Keratinocyte (primary cell): Measurements from ENCODE around the gene PPHLN1. TPM values are rescaled to one million over a fixed set of nuclear protein-coding genes. Genes with fewer than 3 reads are reported as not detected.
"Not testable (repeated sequence)": the region's sequence is repeated elsewhere in the genome, so short reads cannot be mapped to it uniquely, and the experiment has no call there.

Experiments used
- DNase-seq: peaks from one replicate; pipeline ENCODE4 v3.0.0-alpha.2; 2011; ENCODE audit warnings: low read depth, missing footprints, low spot score
- FAIRE-seq: peaks from 2 replicates; lab custom pipeline; 2011; peaks lifted over from hg19 to GRCh38; lab: Jason Lieb, UNC
- H2AFZ ChIP-seq: 2 replicates; pipeline ENCODE4 v1.6.0; 2012; ENCODE audit warnings: low read length, control low read depth, inconsistent platforms; ENCODE audit not compliant: control insufficient read depth
- H3K27ac ChIP-seq: 2 replicates; pipeline ENCODE4 v1.5.1; 2011; ENCODE audit warnings: low read length; ENCODE audit not compliant: control insufficient read depth, insufficient read depth
- H3K27me3 ChIP-seq: 3 replicates; pipeline ENCODE4 v1.6.0; 2011; ENCODE audit warnings: low read length; ENCODE audit not compliant: control insufficient read depth, insufficient read depth; ENCODE audit errors: extremely low read depth
- H3K36me3 ChIP-seq, 2 experiments: 2 replicates in 1 of 2; 3 replicates in 1 of 2; pipeline ENCODE4 v1.5.1; 2011; ENCODE audit warnings: low read length in 2 of 2, mild to moderate bottlenecking in 1 of 2; ENCODE audit not compliant: control insufficient read depth in 2 of 2, insufficient read depth in 2 of 2; ENCODE audit errors: extremely low read depth in 1 of 2
- H3K4me1 ChIP-seq: 3 replicates; pipeline ENCODE4 v1.5.1; 2011; ENCODE audit warnings: low read length; ENCODE audit not compliant: control insufficient read depth, insufficient read depth; ENCODE audit errors: extremely low read depth
- H3K4me2 ChIP-seq: 3 replicates; pipeline ENCODE4 v1.6.0; 2011; ENCODE audit warnings: low read depth, low read length; ENCODE audit not compliant: control insufficient read depth, insufficient read depth; ENCODE audit errors: extremely low read depth
- H3K4me3 ChIP-seq, 3 experiments: fragments of 200-600 bp in 1 of 3; sonication (generic) in 1 of 3; 2 replicates in 2 of 3; 3 replicates in 1 of 3; pipeline ENCODE4 v1.5.1; 2011 to 2016; ENCODE audit warnings: low read length in 3 of 3, mild to moderate bottlenecking in 3 of 3, control low read depth in 2 of 3, inconsistent platforms in 1 of 3, low read depth in 1 of 3, mixed read lengths in 1 of 3, mixed run types in 1 of 3, moderate library complexity in 1 of 3; ENCODE audit not compliant: control insufficient read depth in 2 of 3, insufficient read depth in 2 of 3; ENCODE audit errors: extremely low read depth in 1 of 3
- H3K79me2 ChIP-seq: 2 replicates; pipeline ENCODE4 v1.6.0; 2012; ENCODE audit warnings: low read length; ENCODE audit not compliant: control insufficient read depth, insufficient read depth
- H3K9ac ChIP-seq: 3 replicates; pipeline ENCODE4 v1.6.0; 2011; ENCODE audit warnings: low read length; ENCODE audit not compliant: control insufficient read depth, insufficient read depth; ENCODE audit errors: extremely low read depth
- H3K9me1 ChIP-seq: 3 replicates; pipeline ENCODE4 v1.6.0; 2011; ENCODE audit warnings: low read length; ENCODE audit not compliant: control insufficient read depth, insufficient read depth; ENCODE audit errors: extremely low read depth
- H3K9me3 ChIP-seq: 2 replicates; pipeline ENCODE4 v1.5.1; 2012; ENCODE audit warnings: low read depth, low read length; ENCODE audit not compliant: control insufficient read depth
- H4K20me1 ChIP-seq: 3 replicates; pipeline ENCODE4 v1.6.0; 2011; ENCODE audit warnings: low read length; ENCODE audit not compliant: control insufficient read depth, insufficient read depth; ENCODE audit errors: extremely low read depth
- EZH2 ChIP-seq: IDR thresholded peaks from one replicate; pipeline ENCODE4 v1.6.1; 2012; ENCODE audit warnings: inconsistent platforms, mild to moderate bottlenecking, low read length, moderate library complexity
- dilution Hi-C: fragments of 300-500 bp; cut with MboI; formaldehyde crosslinking; loops from one replicate; pipeline ENCODE4 v1.7.0; 2020; ENCODE audit warnings: low sequenced_read_pairs; ENCODE audit not compliant: extremely low pct_ligation_motif_present
- polyA plus RNA-seq, 5 experiments: library from polyadenylated mRNA; depleted of rRNA in 3 of 5; stranded (reverse) in 3 of 5; stranded (forward) in 1 of 5; unstranded in 1 of 5; fragments of >200 nt; gene quantifications; 1 replicate in 1 of 5; 2 replicates in 3 of 5; 3 replicates in 1 of 5; pipeline versions ENCODE4 v1.2.1 to v1.2.3, GENCODE V29; 2011 to 2012; ENCODE audit warnings: missing spikeins in 2 of 5, low read depth in 1 of 5, low replicate concordance in 1 of 5
- TF ChIP-seq, protein P1 (sequence below), 3 experiments: IDR thresholded peaks in 1 of 3; conservative IDR thresholded peaks in 1 of 3; optimal IDR thresholded peaks in 1 of 3; 2 replicates in 2 of 3; 3 replicates in 1 of 3; pipeline versions ENCODE3 to v1.5.1; 2011; ENCODE audit warnings: low read length in 3 of 3, mild to moderate bottlenecking in 3 of 3, moderate library complexity in 2 of 3, control low read depth in 1 of 3, inconsistent platforms in 1 of 3; ENCODE audit not compliant: insufficient read depth in 2 of 3; ENCODE audit errors: extremely low read depth in 1 of 3

The PPHLN1 gene
- polyA plus RNA-seq, 1 donor (not counting 4 experiments of a cell fraction or from before 2014, with no cell fraction given): 95.5 TPM

DNA sequence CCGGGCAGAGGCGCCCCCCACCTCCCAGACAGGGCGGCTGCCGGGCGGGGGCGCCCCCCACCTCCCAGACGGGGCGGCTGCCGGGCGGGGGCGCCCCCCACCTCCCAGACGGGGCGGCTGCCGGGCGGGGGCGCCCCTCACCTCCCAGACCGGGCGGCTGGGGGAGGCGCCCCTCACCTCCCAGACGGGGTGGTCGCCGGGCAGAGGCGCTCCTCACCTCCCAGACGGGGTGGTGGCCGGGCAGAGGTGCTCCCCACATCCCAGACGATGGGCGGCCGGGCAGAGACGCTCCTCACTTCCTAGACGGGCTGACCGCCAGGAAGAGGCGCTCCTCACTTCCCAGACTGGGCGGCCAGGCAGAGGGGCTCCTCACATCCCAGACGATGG, 24.0 kb downstream of the PPHLN1 start:
- H3K9ac ChIP-seq, dilution Hi-C loops, H3K27ac ChIP-seq, H3K4me3 ChIP-seq, H3K4me2 ChIP-seq, H3K36me3 ChIP-seq, H4K20me1 ChIP-seq, H3K4me1 ChIP-seq, FAIRE-seq, H3K9me3 ChIP-seq, H3K9me1 ChIP-seq, DNase-seq, H2AFZ ChIP-seq, H3K27me3 ChIP-seq: not testable (repeated sequence)
- peaks cover 44% of the 10 kb centered on the region for H3K79me2 ChIP-seq

DNA sequence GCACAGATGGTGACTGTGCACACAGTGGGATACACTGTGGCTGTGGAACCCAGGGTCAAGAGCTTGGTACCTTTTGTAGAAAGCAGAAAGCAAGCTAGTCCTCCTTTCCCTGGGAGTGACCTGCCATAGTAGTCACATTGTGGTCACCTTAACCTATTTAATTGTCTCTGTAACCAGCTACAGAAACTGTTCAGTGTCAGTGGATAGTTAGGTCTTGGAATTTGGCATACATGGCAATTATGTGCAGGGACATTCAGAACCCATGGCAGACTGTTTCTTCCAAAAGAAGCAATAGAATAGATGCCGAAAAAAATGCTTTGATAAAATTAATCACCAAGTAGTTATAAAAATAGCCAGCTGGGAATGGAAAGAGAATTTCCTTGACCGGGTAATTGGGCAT, 30.4 kb downstream of the PPHLN1 start:
- peaks cover 16% of the 10 kb centered on the region for H3K79me2 ChIP-seq
- H3K9me3 ChIP-seq: no peaks in the 10 kb centered on the region
- TF ChIP-seq, protein P1, sequence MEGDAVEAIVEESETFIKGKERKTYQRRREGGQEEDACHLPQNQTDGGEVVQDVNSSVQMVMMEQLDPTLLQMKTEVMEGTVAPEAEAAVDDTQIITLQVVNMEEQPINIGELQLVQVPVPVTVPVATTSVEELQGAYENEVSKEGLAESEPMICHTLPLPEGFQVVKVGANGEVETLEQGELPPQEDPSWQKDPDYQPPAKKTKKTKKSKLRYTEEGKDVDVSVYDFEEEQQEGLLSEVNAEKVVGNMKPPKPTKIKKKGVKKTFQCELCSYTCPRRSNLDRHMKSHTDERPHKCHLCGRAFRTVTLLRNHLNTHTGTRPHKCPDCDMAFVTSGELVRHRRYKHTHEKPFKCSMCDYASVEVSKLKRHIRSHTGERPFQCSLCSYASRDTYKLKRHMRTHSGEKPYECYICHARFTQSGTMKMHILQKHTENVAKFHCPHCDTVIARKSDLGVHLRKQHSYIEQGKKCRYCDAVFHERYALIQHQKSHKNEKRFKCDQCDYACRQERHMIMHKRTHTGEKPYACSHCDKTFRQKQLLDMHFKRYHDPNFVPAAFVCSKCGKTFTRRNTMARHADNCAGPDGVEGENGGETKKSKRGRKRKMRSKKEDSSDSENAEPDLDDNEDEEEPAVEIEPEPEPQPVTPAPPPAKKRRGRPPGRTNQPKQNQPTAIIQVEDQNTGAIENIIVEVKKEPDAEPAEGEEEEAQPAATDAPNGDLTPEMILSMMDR (optimal IDR thresholded peaks at IDR 0.05 in 1 of 3, IDR thresholded peaks at IDR 0.05 in 1 of 3, conservative IDR thresholded peaks at IDR 0.05 in 1 of 3; ENCODE audit: extremely low read depth in 1 of 3, insufficient read depth in 2 of 3, low read length in 3 of 3): no peak
- TF ChIP-seq EZH2: no peak
- no peaks in the 10 kb centered on the region for H3K4me1 ChIP-seq
- H3K9me1 ChIP-seq: no peaks in the 10 kb centered on the region
- no peaks in the 10 kb centered on the region for H4K20me1 ChIP-seq
- H3K27ac ChIP-seq: no peak overlapping the region
- no peak for FAIRE-seq
- H3K4me3 ChIP-seq: no peak overlapping the region
- dilution Hi-C loops: no loop called here
- no peak for DNase-seq
- no peak overlapping the region for H3K4me2 ChIP-seq
- H2AFZ ChIP-seq: no peak overlapping the region
- H3K36me3 ChIP-seq: peaks cover 4 to 6% of the 10 kb centered on the region in 2 experiments
- no peak overlapping the region for H3K9ac ChIP-seq
- H3K27me3 ChIP-seq: no peaks in the 10 kb centered on the region

DNA sequence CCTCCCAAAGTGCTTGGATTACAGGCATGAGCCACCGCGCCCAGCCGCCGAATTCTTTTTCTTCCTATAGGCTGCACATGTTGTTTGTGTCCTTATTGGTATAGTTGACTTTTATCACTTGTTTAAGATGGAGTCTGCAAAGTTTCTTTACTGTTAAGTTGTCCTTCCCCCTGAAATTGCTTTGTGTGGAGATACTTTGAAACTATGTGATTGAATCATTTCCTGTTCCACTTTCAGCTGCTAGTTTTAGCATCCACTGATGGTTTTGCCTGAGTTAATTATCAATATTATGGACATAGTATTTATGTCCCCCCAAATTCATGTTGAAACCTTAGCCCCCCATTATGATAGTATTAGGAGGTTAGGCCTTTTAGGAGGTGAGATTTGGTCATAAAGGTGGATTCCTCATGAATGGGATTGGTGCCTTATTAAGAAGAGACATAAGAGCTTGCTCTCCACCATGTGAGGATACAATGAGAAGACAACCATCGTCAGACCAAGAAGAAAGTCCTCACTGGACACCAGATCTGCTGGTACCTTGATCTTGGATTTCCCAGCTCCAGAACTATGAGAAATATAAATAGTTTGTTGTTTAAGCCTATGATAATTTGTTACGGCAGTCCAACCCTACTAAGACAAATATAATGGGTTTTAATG, 34.9 kb downstream of the PPHLN1 start:
- Histone ChIP-seq H4K20me1 (no peaks in the 10 kb centered on the region), H3K9me1 (no peaks in the 10 kb centered on the region), H3K4me1 (peaks cover 9% of the 10 kb centered on the region), H3K9ac (no peak overlapping the region), H3K9me3 (no peaks in the 10 kb centered on the region), H3K4me2 (no peak overlapping the region), H3K79me2 (peaks cover 22% of the 10 kb centered on the region), H3K27ac (no peak overlapping the region), H3K36me3 (peaks cover 4% of the 10 kb centered on the region in 2 experiments), H3K27me3 (no peaks in the 10 kb centered on the region), H2AFZ (no peak overlapping the region), H3K4me3 (no peak overlapping the region)
- dilution Hi-C loops: no loop called here
- FAIRE-seq (no peak), DNase-seq (no peak)
- TF ChIP-seq, protein P1 (optimal IDR thresholded peaks at IDR 0.05 in 1 of 3, IDR thresholded peaks at IDR 0.05 in 1 of 3, conservative IDR thresholded peaks at IDR 0.05 in 1 of 3; ENCODE audit: extremely low read depth in 1 of 3, insufficient read depth in 2 of 3, low read length in 3 of 3): no peak
- no peak for TF ChIP-seq EZH2
